ENCODE measurements around the gene VAV3. TPM values are rescaled to one million over a fixed set of nuclear protein-coding genes. Genes with fewer than 3 reads are reported as not detected.
A peak's percentile ranks its signal among the peaks of the same experiment; 100 is the strongest.
"Not testable (repeated sequence)": the region's sequence is repeated elsewhere in the genome, so short reads cannot be mapped to it uniquely, and the experiment has no call there.

VAV3 gene, protein sequence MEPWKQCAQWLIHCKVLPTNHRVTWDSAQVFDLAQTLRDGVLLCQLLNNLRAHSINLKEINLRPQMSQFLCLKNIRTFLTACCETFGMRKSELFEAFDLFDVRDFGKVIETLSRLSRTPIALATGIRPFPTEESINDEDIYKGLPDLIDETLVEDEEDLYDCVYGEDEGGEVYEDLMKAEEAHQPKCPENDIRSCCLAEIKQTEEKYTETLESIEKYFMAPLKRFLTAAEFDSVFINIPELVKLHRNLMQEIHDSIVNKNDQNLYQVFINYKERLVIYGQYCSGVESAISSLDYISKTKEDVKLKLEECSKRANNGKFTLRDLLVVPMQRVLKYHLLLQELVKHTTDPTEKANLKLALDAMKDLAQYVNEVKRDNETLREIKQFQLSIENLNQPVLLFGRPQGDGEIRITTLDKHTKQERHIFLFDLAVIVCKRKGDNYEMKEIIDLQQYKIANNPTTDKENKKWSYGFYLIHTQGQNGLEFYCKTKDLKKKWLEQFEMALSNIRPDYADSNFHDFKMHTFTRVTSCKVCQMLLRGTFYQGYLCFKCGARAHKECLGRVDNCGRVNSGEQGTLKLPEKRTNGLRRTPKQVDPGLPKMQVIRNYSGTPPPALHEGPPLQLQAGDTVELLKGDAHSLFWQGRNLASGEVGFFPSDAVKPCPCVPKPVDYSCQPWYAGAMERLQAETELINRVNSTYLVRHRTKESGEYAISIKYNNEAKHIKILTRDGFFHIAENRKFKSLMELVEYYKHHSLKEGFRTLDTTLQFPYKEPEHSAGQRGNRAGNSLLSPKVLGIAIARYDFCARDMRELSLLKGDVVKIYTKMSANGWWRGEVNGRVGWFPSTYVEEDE
- 1 to 10 TPM; 1.7 to 4.9 TPM for total RNA-seq

- H3K27me3 Mint-ChIP-seq, result no peaks in the 10 kb centered on the region
- no peaks in the 10 kb centered on the region for H3K36me3 Mint-ChIP-seq (ENCODE audit: low read depth)
- H3K4me3 Mint-ChIP-seq, result peak within 1 kb of the TSS; percentile 95
- peak; percentile 57 for ATAC-seq (replicated peaks)
- no peaks in the 10 kb centered on the region for H3K9me3 Mint-ChIP-seq
- H3K27ac Mint-ChIP-seq, result peak within 1 kb of the TSS; percentile 92
- H3K4me1 Mint-ChIP-seq, result peaks cover 7% of the 10 kb centered on the region
These were observed at the start of gene VAV3 for GRCh38 chr1:107965110-107965991. Gene VAV3, minus strand, starts transcription at chr1:107965180. Its CDS starts 311 bp downstream, at chr1:107964869.

DNA sequence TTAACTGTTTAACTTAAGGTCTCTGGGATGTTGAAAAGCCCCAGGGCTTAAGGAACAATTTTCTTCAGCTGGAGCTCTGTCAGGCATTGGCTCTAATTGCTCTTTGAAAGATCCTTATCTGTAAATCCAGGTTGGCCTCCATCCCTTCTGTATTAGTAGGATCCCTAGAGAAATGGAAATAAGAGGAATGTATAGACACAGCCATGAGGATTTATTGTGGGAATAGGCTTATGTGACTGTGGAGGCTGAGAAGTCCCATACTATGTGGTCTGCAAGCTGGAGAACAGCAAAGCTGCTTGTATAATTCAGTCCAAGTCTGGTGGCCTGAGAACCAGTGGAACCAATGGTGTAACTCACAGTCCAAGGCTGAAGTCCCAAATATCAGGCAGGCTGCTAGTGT lies 47.6 kb upstream of the VAV3 start:
- Mint-ChIP-seq H3K4me1 (peaks cover 5% of the 10 kb centered on the region), H3K9me3 (peaks cover 4% of the 10 kb centered on the region), H3K27me3 (no peaks in the 10 kb centered on the region), H3K4me3 (no peak overlapping the region), H3K36me3 (ENCODE audit: low read depth) (no peaks in the 10 kb centered on the region), H3K27ac (no peak overlapping the region)
- ATAC-seq (replicated peaks), result no peak

DNA sequence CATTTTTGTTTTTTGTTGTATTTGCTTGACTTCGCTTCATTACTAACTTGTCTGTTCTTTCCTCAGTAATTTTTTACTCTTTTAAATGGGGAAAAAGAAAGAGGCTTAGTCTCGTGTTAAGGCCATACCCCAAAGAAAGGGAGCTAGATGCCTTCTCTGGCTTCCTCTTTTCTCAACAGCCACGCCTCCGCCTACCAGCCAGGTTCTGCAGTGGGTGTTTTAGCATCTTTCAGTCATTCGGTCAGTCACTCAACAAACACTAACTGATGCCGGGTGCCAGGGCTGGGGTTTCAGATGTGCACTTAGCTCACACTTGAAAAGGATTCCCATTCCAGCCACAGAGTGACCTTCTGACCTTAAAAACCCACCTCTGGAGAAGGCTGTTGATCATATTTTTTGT lies 46.3 kb upstream of the VAV3 start:
- Mint-ChIP-seq H3K4me1 (peaks cover 5% of the 10 kb centered on the region), H3K4me3 (no peak overlapping the region), H3K9me3 (peaks cover 4% of the 10 kb centered on the region), H3K27ac (no peak overlapping the region), H3K36me3 (ENCODE audit: low read depth) (no peaks in the 10 kb centered on the region), H3K27me3 (no peaks in the 10 kb centered on the region)
- ATAC-seq (replicated peaks), result no peak

DNA sequence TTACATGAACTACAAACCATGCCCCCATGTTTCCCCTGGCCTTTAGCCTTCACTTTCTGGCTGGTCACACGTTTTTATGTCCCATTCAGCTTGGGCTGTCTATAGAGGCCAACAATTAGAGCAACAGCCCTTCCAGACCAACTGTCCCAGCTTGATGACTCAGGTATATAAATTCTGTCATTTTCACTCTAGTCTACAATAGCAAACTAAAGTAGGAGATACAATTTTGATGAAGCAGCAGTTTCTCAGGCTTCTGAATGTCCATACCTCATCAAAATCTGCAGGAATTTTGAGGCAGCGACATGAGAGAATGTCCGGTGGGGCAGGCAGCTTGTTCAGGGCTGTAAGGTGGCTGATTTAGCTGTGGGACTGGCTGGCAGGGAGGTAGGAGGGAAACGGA lies 45.6 kb upstream of the VAV3 start:
- no peak for ATAC-seq (replicated peaks)
- Mint-ChIP-seq H3K27ac (no peak overlapping the region), H3K4me3 (no peak overlapping the region), H3K36me3 (ENCODE audit: low read depth) (no peaks in the 10 kb centered on the region), H3K4me1 (peaks cover 5% of the 10 kb centered on the region), H3K9me3 (peaks cover 4% of the 10 kb centered on the region), H3K27me3 (no peaks in the 10 kb centered on the region)

- Mint-ChIP-seq H3K4me3 (no peak overlapping the region), H3K9me3 (peaks cover 4% of the 10 kb centered on the region), H3K36me3 (ENCODE audit: low read depth) (no peaks in the 10 kb centered on the region), H3K4me1 (peaks cover 5% of the 10 kb centered on the region), H3K27me3 (no peaks in the 10 kb centered on the region), H3K27ac (no peak overlapping the region)
- peak; percentile 78 for ATAC-seq (replicated peaks)
These were observed 44.7 kb upstream of the VAV3 start for GRCh38 chr1:108009603-108010195.

DNA sequence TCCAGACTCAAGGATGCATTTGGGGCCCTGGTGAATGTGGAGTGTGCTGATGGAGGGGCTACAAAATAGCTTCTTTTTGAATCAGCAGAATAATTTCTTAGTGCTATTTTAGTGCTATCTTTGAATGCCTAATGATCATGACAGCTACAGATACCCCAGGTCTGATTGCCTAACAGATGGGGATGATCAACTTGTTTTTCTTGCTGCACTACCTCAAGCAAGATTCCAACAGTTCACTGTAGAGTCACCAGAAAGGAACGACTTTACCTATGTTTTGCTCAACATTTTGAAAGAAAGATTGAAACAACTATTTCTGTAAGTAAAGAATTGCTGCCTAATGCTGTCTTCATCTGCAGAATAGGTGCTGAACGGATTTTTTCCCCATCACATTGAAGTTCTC lies 42.6 kb upstream of the VAV3 start:
- Mint-ChIP-seq H3K27ac (no peak overlapping the region), H3K36me3 (ENCODE audit: low read depth) (no peaks in the 10 kb centered on the region), H3K4me3 (no peak overlapping the region), H3K27me3 (no peaks in the 10 kb centered on the region), H3K4me1 (peaks cover 5% of the 10 kb centered on the region), H3K9me3 (no peaks in the 10 kb centered on the region)
- no peak for ATAC-seq (replicated peaks)

DNA sequence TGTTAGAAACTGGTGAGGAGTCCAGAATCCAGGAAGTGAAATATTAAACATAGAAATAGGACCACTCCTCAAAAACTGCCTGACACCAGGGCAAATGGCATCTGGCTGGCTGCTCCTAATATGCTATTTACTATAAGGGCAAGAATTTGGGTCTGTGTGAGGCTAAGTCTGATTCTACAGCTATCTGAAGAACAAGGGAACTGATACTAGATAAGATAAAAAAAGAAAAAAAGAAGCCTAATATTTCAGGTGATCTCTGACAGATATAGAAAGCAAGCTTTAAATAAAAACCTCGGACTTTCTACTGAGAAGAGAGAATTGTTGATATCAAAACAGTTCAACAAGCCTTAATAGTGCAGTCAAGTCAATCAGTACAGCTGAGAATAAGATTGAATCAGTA lies 42.1 kb upstream of the VAV3 start:
- Mint-ChIP-seq H3K36me3 (ENCODE audit: low read depth) (no peaks in the 10 kb centered on the region), H3K4me3 (no peak overlapping the region), H3K27me3 (no peaks in the 10 kb centered on the region), H3K27ac (no peak overlapping the region), H3K4me1 (peaks cover 5% of the 10 kb centered on the region), H3K9me3 (no peaks in the 10 kb centered on the region)
- no peak for ATAC-seq (replicated peaks)

- H3K27me3 Mint-ChIP-seq; H3K4me1 Mint-ChIP-seq; H3K27ac Mint-ChIP-seq; H3K4me3 Mint-ChIP-seq; ATAC-seq (replicated peaks); H3K36me3 Mint-ChIP-seq (ENCODE audit: low read depth); H3K9me3 Mint-ChIP-seq: not testable (repeated sequence)
These were observed 39.9 kb upstream of the VAV3 start for GRCh38 chr1:108004919-108005318.

DNA sequence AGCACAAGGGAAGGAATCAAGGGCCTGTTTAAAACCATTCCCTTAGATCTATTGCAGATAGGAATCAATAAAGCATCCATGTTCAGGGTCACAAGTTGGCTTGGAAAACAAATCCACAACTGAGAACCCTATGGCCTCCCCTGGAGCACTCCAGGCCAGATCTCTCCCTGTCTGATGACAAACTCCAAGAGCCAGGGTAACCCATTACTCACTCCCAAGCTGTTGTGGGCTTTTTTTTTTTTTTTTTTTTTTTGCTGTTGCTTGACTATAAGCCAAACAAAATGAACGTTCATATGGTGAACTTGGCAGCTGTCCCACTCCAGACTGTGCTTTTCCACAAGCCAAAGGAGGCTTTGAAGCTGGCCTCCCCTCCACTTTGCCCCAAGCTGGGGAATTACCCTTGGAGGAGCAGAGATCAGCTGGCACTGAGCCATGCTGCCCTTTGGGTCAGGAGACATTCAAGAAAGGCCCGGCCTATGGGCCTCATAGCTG lies 35.7 kb upstream of the VAV3 start:
- Mint-ChIP-seq H3K36me3 (ENCODE audit: low read depth) (no peaks in the 10 kb centered on the region), H3K4me3 (no peak overlapping the region), H3K27ac (no peak overlapping the region), H3K9me3 (no peaks in the 10 kb centered on the region), H3K4me1 (no peaks in the 10 kb centered on the region), H3K27me3 (no peaks in the 10 kb centered on the region)
- no peak for ATAC-seq (replicated peaks)

GRCh38 chr1:108000184-108000583 lies 35.2 kb upstream of the VAV3 start:
- no peaks in the 10 kb centered on the region for H3K4me1 Mint-ChIP-seq
- ATAC-seq (replicated peaks), result no peak
- no peaks in the 10 kb centered on the region for H3K9me3 Mint-ChIP-seq
- no peak overlapping the region for H3K4me3 Mint-ChIP-seq
- H3K27me3 Mint-ChIP-seq, result no peaks in the 10 kb centered on the region
- no peak overlapping the region for H3K27ac Mint-ChIP-seq
- H3K36me3 Mint-ChIP-seq (ENCODE audit: low read depth), result no peaks in the 10 kb centered on the region

- H3K27me3 Mint-ChIP-seq, result peaks cover 3% of the 10 kb centered on the region
- no peak overlapping the region for H3K27ac Mint-ChIP-seq
- H3K36me3 Mint-ChIP-seq (ENCODE audit: low read depth), result no peaks in the 10 kb centered on the region
- H3K4me3 Mint-ChIP-seq, result no peak overlapping the region
- H3K9me3 Mint-ChIP-seq, result no peaks in the 10 kb centered on the region
- ATAC-seq (replicated peaks), result no peak
- no peaks in the 10 kb centered on the region for H3K4me1 Mint-ChIP-seq
These were observed 32.9 kb upstream of the VAV3 start for GRCh38 chr1:107997866-107998265.

GRCh38 chr1:107993920-107994319 lies 28.9 kb upstream of the VAV3 start:
- ATAC-seq (replicated peaks), result no peak
- Mint-ChIP-seq H3K9me3 (peaks cover 7% of the 10 kb centered on the region), H3K4me1 (no peaks in the 10 kb centered on the region), H3K36me3 (ENCODE audit: low read depth) (no peaks in the 10 kb centered on the region), H3K27me3 (peaks cover 3% of the 10 kb centered on the region), H3K27ac (no peak overlapping the region), H3K4me3 (no peak overlapping the region)

GRCh38 chr1:107992347-107992746 lies 27.4 kb upstream of the VAV3 start:
- Mint-ChIP-seq H3K27ac (no peak overlapping the region), H3K4me3 (no peak overlapping the region), H3K36me3 (ENCODE audit: low read depth) (no peaks in the 10 kb centered on the region), H3K4me1 (no peaks in the 10 kb centered on the region), H3K9me3 (peaks cover 7% of the 10 kb centered on the region), H3K27me3 (peaks cover 3% of the 10 kb centered on the region)
- ATAC-seq (replicated peaks), result no peak
